Gastrocnemius medialis (tissue), 4 donors: ENCODE data around the gene PDCD1.

Experiments used
- CTCF ChIP-seq, 5 experiments: fragments of 450-650 bp in 3 of 5; fragments of 200-600 bp in 2 of 5; sonication (generic) in 2 of 5; IDR thresholded peaks in 4 of 5; conservative IDR thresholded peaks in 1 of 5; 1 replicate in 4 of 5; 2 replicates in 1 of 5; pipeline ENCODE4 v1.5.1; 2016 to 2019; ENCODE audit warnings: antibody characterized with exemption in 5 of 5, mild to moderate bottlenecking in 3 of 5, moderate library complexity in 3 of 5
- POLR2A ChIP-seq, 2 donors: fragments of 450-650 bp; IDR thresholded peaks; one replicate each; pipeline ENCODE4 v1.6.1; 2017; ENCODE audit warnings: antibody characterized with exemption in 2 of 2, mild to moderate bottlenecking in 2 of 2, moderate library complexity in 2 of 2

GRCh38 chr2:241821460-241822263 lies 37.0 kb downstream of the PDCD1 start:
- TF ChIP-seq POLR2A (IDR thresholded peaks at IDR 0.05) (no peak), CTCF (IDR thresholded peaks at IDR 0.05 in 4 of 5, conservative IDR thresholded peaks at IDR 0.05 in 1 of 5) (no peak)
